NAMALWA (cell line): Measurements from ENCODE around the gene NPY.
"Not testable (repeated sequence)": the region's sequence is repeated elsewhere in the genome, so short reads cannot be mapped to it uniquely, and the experiment has no call there.

ENCODE experiments used
- DNase-seq: peaks from one replicate; pipeline ENCODE4 v3.0.0-alpha.2; 2015; ENCODE audit warnings: low spot score

The NPY gene

DNA sequence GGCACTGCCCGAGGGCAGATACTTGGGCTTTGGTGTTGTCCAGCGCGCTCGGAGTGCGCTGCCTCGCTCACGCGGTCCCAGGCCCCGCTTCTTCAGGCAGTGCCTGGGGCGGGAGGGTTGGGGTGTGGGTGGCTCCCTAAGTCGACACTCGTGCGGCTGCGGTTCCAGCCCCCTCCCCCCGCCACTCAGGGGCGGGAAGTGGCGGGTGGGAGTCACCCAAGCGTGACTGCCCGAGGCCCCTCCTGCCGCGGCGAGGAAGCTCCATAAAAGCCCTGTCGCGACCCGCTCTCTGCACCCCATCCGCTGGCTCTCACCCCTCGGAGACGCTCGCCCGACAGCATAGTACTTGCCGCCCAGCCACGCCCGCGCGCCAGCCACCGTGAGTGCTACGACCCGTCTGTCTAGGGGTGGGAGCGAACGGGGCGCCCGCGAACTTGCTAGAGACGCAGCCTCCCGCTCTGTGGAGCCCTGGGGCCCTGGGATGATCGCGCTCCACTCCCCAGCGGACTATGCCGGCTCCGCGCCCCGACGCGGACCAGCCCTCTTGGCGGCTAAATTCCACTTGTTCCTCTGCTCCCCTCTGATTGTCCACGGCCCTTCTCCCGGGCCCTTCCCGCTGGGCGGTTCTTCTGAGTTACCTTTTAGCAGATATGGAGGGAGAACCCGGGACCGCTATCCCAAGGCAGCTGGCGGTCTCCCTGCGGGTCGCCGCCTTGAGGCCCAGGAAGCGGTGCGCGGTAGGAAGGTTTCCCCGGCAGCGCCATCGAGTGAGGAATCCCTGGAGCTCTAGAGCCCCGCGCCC lies at the start of gene NPY:
NPY (plus strand) TSS at position 294 of the 802 bp plus-strand sequence. CDS start 1,051 bp downstream, outside the sequence.
- DNase-seq: no peak

DNA sequence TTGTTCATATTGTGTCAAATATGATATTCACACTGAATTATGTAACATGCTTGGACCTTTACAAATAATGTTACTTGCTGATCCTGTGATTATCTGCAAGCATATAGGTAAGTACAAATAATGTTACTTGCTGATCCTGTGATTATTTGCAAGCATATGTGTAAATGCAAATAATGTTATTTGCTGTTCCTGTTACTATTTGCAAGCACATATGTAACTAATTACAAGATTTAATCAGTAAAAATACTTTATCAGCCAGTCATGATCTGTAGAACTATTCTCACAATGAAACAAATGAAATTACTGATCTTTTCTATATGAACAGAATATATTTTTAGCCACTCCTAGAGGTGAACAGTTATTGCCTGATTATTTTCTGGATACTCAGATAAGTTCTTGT lies 44.7 kb upstream of the NPY start:
- no peak for DNase-seq

DNA sequence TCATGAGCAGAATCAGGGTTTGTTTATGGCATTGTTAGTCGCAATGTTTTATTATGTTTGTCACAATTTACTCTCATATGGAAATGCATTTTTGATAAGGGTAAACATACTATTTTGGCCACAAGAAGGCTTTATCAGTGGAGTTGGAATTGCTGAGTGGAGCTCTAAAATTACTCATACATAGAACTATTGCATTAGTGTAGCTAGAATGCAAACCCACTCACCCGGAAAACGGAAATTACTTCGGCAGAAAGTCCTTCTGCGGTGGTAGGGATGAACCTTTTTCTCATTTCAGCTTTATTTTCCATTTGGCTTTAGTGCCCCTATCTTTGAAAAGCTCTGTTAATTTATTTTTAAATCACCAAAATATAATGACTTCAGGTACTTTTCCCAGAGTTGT lies 42.8 kb upstream of the NPY start:
- no peak for DNase-seq

DNA sequence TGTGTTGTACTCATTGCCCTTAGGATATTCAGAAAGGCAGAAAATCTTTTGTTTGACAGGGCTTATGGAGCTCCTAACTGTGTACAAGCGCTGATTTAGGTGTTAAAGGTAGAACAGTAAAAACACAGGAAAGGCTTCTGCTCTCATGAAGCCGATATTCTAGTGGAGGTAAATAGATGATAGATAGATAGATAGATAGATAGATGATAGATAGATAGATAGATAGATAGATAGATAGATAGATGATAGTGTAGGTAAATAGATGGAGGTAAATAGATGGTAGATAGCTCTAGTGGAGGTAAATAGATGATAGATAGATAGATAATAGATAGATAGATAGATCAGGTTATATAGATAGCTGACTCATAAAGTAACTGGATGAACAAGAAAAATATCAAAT lies 39.4 kb upstream of the NPY start:
- no peak for DNase-seq

DNA sequence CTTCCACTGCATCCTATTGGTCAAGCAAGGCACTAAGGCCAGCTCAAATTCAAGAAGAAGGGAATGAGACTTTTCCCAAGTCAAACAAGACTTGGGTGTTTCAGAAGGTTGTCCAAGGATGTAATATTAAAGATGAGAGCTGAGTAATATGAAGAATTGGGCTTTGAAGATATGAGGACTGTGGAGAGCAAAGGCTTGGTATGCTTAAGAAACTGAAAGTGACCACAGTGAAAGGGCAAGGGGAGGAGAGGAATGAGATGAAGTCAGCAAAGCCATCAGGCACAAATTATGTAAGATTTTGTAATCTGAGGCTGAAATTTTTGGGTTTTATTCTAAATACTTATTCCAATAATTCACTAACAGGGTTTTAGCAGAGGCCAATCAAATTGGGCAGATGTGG lies 38.6 kb upstream of the NPY start:
- DNase-seq: no peak

DNA sequence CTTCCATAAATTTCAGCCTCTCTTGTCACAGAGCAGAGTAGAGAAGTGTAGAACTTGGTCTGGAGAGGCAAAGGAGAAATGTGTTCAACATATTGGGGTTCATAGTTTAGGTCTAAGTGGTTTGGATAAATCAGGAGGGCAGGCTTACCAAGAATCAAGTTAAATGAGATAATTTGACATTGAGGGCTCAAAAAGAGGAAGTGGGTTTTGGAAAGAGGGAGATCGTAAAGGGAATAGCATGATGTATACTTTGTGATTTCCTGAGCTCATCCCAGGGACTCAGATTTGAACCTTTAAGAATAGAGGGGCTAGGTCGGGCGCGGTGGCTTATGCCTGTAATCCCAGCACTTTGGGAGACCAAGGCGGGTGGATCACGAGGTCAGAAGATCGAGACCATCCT lies 34.7 kb upstream of the NPY start:
- no peak for DNase-seq

DNA sequence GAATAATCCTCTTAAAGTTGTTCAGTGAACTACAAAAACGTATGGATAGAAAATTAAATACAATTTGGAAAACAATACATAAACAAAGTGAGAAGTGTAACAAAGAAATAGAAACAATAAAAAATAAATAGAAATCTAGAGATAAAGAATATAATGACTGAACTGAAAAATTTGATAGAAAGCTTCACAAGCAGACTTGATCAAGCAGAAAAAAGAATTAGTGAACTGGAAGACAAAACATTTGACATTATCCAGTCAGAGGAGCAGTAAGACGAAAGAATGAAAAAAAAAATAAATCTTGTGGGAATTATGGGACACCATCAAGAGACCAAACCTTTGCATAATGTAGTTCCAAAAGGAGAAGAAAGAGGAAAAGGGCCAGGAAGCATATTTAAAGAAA lies 32.4 kb upstream of the NPY start:
- no peak for DNase-seq

DNA sequence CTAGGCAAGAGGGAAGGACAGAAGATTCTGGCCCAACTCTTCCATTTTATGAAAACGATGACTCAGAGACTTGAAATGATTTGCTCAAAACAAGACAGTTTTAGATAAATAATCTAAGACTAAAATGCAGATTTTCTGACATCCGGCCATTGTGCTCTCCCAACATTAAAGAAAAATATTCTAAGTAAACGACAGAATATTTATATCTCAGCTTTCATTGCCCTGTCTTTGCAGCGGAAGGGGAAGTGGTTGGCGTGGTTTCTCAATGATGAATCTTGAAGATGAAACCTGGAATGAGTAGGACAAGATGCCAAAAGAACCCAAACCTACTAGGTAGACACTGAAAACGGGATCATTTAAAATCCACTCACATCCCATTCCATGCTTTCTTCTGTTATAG lies 28.9 kb upstream of the NPY start:
- no peak for DNase-seq

DNA sequence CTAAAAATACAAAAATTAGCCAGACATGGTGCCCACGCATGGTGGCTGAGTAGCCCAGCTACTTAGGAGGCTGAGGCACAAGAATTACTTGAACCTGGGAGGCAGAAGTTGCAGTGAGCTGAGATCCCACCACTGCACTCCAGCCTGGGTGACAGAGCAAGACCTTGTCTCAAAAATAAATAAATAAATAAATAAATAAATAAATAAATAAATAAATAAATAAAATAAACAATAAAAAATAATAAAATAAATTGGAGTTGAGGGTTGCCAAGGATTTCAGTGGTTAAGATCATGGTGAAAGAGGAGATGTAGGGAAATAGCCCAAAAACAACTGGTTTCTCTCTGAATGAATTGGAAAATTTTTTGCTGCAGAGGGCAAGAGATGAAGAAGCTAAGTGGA lies 25.7 kb upstream of the NPY start:
- not testable (repeated sequence) for DNase-seq

DNA sequence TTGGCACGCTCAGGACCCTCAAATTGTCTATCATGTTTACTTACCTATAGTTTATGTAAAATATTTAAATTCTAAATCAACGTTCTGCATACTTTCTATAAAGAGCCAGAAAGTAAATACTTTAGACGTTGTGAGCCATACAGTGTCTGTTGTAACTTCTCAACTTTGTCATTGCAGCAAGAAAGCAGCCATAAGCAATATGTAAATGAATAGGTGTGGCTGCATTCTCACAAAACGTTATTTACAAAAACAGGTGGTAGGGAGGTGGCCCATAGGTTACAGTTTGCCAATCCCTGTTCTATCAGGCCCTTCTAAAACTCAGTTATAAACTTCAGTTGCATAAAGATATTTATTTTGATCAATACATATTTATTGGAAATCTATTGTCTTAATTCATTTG lies 12.1 kb upstream of the NPY start:
- DNase-seq: no peak

DNA sequence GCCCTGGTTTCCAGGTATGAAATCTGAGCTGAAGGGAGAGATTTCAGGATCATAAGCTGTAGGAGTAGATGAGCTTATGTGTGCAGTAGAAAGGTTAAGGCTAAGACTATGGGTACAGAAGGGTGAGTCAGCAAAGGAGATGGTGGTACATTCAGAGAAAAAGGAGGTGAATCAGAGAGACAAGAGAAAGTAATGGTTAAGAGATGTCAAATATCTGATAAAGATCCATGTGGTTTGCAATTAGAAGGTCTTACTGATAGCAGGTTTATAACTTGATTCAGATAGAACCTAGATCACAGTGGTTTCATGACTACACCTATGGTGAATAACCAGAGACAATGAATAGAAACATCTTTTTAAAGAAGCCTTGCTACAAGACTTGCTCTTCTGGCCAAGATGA lies 4.5 kb upstream of the NPY start:
- no peak for DNase-seq

DNA sequence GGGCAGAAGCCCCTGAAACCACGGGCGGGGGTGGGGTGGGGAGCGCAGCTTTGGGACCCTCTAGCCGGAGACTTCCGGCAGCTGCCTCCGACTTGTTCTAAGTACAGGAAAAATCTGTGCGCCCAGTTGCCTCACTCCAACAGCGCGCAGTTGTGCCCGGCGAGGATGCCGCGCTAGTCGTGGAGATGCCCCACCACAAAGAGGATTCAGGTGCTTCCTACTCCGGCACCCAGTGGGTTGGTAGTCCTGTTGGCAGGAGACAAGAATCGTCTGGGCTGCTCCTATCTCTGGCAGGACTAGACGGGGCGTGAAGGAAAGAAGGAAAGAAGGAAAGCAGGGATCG lies 465 bp upstream of the NPY start:
- DNase-seq: no peak

DNA sequence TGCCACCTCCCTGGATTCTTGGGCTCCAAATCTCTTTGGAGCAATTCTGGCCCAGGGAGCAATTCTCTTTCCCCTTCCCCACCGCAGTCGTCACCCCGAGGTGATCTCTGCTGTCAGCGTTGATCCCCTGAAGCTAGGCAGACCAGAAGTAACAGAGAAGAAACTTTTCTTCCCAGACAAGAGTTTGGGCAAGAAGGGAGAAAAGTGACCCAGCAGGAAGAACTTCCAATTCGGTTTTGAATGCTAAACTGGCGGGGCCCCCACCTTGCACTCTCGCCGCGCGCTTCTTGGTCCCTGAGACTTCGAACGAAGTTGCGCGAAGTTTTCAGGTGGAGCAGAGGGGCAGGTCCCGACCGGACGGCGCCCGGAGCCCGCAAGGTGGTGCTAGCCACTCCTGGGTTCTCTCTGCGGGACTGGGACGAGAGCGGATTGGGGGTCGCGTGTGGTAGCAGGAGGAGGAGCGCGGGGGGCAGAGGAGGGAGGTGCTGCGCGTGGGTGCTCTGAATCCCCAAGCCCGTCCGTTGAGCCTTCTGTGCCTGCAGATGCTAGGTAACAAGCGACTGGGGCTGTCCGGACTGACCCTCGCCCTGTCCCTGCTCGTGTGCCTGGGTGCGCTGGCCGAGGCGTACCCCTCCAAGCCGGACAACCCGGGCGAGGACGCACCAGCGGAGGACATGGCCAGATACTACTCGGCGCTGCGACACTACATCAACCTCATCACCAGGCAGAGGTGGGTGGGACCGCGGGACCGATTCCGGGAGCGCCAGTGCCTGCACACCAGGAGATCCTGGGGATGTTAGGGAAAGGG lies 913 bp downstream of the NPY start:
- no peak for DNase-seq

DNA sequence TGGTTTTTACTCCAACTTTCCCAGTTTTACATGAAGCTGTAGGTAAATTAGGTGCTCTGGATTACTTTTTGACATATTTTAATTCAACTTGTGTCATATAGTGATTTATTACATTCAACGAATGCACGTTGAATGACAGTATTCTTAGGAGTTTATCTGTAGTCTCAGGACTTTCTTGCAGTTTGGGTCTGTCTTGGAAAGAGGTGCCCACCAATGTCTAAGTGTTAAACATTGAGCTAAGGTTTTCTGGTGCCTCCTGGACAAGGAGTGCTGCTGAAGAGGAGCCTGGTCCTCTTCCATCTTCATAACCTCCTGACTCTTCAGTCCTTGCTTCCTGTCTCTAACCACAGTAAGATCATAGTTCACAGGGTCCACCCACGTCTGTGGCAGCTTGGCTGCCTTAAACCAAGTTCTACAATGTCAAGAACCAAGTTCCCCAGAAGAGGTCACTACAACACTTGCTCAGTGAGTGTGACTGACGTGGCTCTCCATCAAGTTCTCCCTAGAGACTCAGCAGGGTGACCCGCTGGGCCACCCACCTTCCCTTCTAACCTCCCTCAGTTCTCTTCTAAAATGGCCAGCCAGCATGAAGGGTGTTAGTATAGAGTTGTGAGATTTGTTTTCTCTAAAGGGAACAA lies 6.1 kb downstream of the NPY start:
- peak; percentile 95 for DNase-seq

DNA sequence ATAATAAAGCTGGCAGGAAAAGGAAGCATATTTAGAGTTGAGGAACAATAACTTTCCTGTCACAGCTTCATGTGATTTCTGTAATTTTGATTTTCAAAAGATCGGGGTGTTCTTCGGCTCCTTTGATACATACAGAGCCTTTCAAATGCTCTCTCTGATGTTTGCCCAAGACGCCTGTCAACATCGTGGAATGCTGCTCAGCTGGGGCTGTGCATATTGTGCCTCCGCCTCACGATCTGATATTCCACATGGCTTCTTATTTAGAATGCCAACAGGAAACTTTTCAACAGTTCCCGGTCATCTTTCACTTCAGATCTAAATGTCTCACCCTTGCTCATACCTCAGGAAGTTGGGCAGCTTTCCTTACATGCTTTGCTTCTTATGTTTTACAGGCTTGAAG lies 7.3 kb downstream of the NPY start:
- no peak for DNase-seq

DNA sequence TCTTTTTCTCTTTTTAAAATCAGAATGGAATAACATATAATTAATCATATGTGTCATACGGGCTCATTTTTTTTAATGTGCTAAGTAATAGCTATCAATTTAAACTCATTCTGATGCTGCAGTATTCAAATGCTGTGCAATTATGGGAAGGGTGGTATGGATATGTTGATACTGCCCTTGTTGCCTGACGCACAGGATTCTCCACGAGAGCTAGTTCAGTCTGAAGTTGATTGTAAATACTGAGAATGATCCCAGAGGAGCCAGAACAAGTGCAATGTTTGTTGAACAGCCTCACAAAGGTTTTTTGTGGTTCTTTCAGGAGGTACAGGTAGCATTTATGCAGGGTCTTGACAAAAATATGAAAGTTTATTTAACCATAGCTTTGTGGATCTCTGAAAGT lies 13.4 kb downstream of the NPY start:
- no peak for DNase-seq

DNA sequence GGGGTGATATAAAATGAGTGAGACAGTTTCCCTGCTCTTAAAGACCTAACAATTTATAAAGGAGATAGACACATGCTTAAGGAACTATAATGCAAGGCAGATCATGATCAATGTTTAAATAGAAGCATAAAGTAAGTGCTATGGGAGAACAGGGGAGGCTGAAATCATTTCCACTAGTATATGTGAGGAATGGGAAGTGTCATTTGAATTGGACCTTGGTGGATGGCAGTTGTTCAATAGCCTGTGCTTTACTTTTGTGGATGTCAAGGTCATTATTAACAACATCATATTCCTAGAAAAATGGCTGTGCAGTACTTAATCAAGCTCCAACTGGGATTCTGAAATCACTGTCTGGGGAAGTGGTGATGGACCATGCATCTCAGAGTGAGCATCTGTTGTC lies 14.7 kb downstream of the NPY start:
- no peak for DNase-seq

DNA sequence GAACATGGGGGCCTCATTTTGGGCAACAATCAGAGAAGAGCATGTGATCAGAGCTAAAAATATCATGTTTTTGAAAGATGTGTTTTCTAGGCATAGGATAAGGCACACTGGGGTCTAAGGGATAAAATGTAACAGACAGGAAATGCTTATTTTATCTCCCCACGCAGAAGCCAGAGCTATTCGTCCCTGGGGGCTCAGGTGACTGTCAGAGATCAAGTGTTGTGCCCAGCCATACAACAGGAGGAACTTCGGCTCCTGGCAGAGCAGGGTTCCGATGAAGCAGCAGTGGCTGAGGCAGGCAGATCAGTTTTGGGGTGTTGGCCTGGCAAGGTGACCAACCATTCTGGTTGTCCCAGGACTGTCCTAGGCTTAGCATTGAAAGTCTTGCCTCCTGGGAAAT lies 15.2 kb downstream of the NPY start:
- DNase-seq: no peak

DNA sequence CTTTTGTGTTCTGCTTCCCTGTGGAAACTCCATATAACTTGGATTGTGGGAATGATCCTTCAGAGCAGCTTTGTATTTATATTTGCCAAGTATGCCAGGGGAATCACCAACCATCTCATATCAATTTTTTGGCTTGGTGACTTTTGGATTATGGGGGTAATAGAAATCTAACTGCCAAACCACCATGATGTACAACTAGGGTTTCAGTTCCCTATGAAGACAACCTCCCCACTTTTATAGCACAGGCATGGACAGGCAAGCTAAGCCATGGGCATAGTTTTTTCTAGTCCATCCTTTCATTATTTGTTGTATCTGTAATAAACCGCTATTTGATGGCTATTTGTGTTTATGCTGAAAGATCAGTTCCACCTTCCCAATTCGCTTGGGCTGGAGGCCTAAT lies 17.7 kb downstream of the NPY start:
- no peak for DNase-seq

DNA sequence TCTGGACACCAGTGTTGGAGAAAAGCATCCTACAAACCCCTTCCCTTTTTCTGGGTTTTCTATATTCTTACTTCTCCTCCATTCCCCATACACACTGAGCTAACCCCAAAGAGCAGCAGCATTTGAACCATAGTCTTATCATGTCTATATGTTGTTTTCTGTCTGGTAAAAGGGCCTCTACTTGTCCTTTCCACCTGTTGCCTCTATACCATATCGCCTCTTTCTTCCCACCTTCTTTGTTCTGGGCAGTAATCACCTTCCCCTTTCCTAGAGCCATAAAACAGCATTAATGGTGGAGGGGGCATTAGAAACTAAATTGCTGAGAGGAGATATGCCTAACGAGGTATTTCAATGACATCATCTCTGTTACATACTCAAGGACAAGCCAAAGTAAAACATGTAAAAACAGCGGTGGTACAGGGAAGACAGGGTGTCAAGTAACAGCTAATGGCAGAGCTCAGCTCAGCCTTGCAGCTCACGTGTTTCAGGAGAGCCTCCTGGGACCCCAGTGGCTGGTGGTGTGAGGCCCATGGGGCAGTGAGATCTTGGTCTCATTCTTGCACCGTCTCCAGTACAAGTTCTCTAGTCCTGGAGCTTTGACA lies 20.6 kb downstream of the NPY start:
- no peak for DNase-seq

DNA sequence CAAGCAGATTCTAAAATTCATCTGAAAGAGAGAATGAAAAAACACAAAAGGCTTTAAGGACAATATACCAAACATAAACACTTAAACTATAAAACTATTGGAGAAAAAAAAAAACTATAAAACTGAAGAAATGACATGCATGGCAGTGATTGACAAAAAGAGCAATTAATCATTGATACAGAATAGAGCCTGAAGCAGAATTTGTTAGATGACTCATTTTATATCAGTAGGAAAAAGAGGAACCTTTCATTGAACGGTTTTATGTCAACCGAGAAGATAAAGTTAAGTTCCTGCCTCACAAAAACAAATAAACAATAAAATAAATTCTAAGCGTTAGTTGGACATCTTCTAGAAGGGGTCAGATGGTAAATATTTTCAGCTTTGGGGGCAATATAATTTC lies 23.3 kb downstream of the NPY start:
- no peak for DNase-seq

DNA sequence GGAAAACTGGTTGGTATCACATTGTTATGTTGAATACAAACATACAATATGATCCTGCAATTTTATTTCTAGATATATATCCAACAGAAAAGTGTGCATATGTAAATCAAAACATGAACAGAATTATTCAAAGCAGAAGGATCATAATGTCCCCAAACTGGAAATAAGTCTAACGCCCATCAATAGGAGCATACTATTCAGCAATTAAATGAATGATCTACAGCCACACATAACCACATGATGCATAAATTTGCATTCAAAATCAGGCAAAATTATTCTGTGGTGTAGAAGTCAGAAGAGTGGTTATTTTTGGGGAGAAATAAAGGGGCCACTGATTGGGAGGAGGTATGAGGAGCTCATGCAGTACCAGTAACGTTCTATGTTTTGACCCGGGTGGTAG lies 28.6 kb downstream of the NPY start:
- no peak for DNase-seq

DNA sequence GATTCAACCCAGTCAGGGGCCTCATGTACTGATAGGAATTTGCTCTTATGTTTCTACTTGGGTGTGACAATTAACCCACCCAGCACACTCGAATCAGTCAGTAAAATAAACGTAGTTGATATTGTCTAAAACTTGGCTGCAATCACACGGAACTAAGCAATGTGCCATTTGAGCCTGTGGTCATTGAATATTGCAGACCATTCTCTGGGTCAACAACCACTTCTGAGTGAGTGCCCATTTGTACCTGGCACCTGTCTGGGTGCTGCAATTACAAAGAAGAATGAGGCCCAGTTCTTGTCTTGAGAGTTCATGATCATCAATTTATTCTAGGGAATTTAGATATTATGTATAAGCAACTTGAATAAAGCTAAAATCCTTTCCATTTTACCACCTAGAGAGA lies 29.8 kb downstream of the NPY start:
- DNase-seq: no peak
